Hepatocyte (in vitro differentiated cells): ENCODE measurements around the gene TPST1. TPM values are rescaled to one million over a fixed set of nuclear protein-coding genes. Genes with fewer than 3 reads are reported as not detected.

Experiments
- DNase-seq: peaks from one replicate; pipeline ENCODE4 v3.0.0-alpha.2; 2016; ENCODE audit warnings: low spot score
- H2AFZ ChIP-seq: fragments of 200-600 bp; sonication (generic); 2 replicates; pipeline ENCODE4 v1.6.0; 2016; ENCODE audit warnings: antibody characterized with exemption, mild to moderate bottlenecking
- H3K27ac ChIP-seq: fragments of 200-600 bp; sonication (generic); 2 replicates; pipeline ENCODE4 v1.5.1; 2016; ENCODE audit warnings: mild to moderate bottlenecking
- H3K27me3 ChIP-seq: fragments of 200-600 bp; sonication (generic); 2 replicates; pipeline ENCODE4 v1.6.1; 2016
- H3K36me3 ChIP-seq: fragments of 200-600 bp; sonication (generic); replicated peaks from 2 replicates; pipeline ENCODE4 v1.5.1; 2016; ENCODE audit warnings: low read depth; ENCODE audit not compliant: insufficient read depth
- H3K4me1 ChIP-seq: fragments of 200-600 bp; sonication (generic); 2 replicates; pipeline ENCODE4 v1.5.1; 2016; ENCODE audit warnings: mild to moderate bottlenecking, moderate library complexity; ENCODE audit not compliant: insufficient read depth
- H3K4me2 ChIP-seq: fragments of 200-600 bp; sonication (generic); 2 replicates; pipeline ENCODE4 v1.6.0; 2016
- H3K4me3 ChIP-seq: fragments of 200-600 bp; sonication (generic); 2 replicates; pipeline ENCODE4 v1.5.1; 2016; ENCODE audit warnings: mild to moderate bottlenecking
- H3K79me2 ChIP-seq: fragments of 200-600 bp; sonication (generic); 2 replicates; pipeline ENCODE4 v1.6.0; 2017; ENCODE audit warnings: mild to moderate bottlenecking
- H3K9me2 ChIP-seq: fragments of 200-600 bp; sonication (generic); replicated peaks from 2 replicates; pipeline ENCODE4 v1.6.0; 2017; ENCODE audit warnings: mild to moderate bottlenecking; ENCODE audit not compliant: insufficient read depth
- H3K9me3 ChIP-seq: fragments of 200-600 bp; sonication (generic); 2 replicates; pipeline ENCODE4 v1.5.1; 2016; ENCODE audit warnings: low read depth, mild to moderate bottlenecking
- H4K20me1 ChIP-seq: fragments of 200-600 bp; sonication (generic); 2 replicates; pipeline ENCODE4 v1.6.0; 2016; ENCODE audit warnings: mild to moderate bottlenecking; ENCODE audit not compliant: insufficient read depth, poor library complexity, severe bottlenecking
- EZH2 ChIP-seq: fragments of 200-600 bp; sonication (generic); IDR thresholded peaks from 2 replicates; pipeline ENCODE4 v1.6.1; 2016; ENCODE audit warnings: antibody characterized with exemption, mild to moderate bottlenecking, borderline replicate concordance
- EZH2phosphoT487 ChIP-seq: fragments of 200-600 bp; sonication (generic); IDR thresholded peaks from one replicate; pipeline ENCODE4 v1.6.1; 2018; ENCODE audit warnings: antibody characterized with exemption, mild to moderate bottlenecking, low read depth, moderate library complexity; ENCODE audit not compliant: unreplicated experiment, severe bottlenecking
- WGBS: methylation state at CpG from one replicate; pipeline ENCODE4 v1.1.6; 2016; ENCODE audit warnings: low lambda C conversion rate; ENCODE audit errors: missing lambda C conversion rate; 5-methylcytosine and 5-hydroxymethylcytosine counted together
- polyA plus RNA-seq: library from polyadenylated mRNA; unstranded; fragments of >200 nt; fragmentation: Nextera tagmentation; extraction: Ambion mirVana; gene quantifications from 2 replicates; pipeline ENCODE4 v1.2.1, GENCODE V29; 2016
- total RNA-seq: library from RNA; depleted of rRNA; stranded (reverse); fragments of >200 nt; gene quantifications from 2 replicates; pipeline ENCODE4 v1.2.3, GENCODE V29; 2014
- TF ChIP-seq, protein P1 (sequence below): fragments of 200-600 bp; sonication (generic); IDR thresholded peaks from 2 replicates; pipeline ENCODE4 v1.5.1; 2016; ENCODE audit warnings: antibody characterized with exemption, mild to moderate bottlenecking; ENCODE audit not compliant: poor library complexity

TPST1 gene
- total and polyA plus RNA-seq, 2 experiments from 2014 or later, result 85.2 to 91.2 TPM

DNA sequence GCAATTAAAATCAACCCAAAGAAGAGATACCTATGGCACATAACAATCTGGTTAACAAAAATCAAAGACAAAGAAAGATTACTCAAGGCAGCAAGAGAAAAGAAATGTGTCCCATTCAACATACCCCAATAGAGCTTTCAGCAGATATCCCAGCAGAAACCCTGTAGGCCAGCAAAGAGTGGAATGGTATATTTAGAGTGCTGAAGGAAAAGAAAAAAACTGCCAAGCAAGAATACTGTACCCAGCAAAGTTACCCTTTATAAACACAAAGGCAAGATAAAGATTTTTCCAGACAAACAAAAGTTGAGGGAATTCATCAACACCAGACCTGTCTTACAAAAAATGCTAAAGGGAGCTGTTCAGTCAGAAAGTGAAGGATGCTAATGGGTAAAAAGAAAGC is 131.6 kb downstream of the TPST1 start:
- TF ChIP-seq, protein P1, sequence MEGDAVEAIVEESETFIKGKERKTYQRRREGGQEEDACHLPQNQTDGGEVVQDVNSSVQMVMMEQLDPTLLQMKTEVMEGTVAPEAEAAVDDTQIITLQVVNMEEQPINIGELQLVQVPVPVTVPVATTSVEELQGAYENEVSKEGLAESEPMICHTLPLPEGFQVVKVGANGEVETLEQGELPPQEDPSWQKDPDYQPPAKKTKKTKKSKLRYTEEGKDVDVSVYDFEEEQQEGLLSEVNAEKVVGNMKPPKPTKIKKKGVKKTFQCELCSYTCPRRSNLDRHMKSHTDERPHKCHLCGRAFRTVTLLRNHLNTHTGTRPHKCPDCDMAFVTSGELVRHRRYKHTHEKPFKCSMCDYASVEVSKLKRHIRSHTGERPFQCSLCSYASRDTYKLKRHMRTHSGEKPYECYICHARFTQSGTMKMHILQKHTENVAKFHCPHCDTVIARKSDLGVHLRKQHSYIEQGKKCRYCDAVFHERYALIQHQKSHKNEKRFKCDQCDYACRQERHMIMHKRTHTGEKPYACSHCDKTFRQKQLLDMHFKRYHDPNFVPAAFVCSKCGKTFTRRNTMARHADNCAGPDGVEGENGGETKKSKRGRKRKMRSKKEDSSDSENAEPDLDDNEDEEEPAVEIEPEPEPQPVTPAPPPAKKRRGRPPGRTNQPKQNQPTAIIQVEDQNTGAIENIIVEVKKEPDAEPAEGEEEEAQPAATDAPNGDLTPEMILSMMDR, result no peak
- no peak for TF ChIP-seq EZH2phosphoT487
- no peak for TF ChIP-seq EZH2
- H4K20me1 ChIP-seq, result no peaks in the 10 kb centered on the region
- H3K4me3 ChIP-seq, result no peak overlapping the region
- H3K79me2 ChIP-seq, result peaks cover 27% of the 10 kb centered on the region
- H3K27me3 ChIP-seq, result no peaks in the 10 kb centered on the region
- H3K4me1 ChIP-seq, result peaks cover 15% of the 10 kb centered on the region
- no peak for DNase-seq
- peaks cover 10% of the 10 kb centered on the region for H3K9me3 ChIP-seq
- H3K27ac ChIP-seq, result no peak overlapping the region
- H2AFZ ChIP-seq, result no peak overlapping the region
- no peaks in the 10 kb centered on the region for H3K36me3 ChIP-seq
- H3K9me2 ChIP-seq, result no peaks in the 10 kb centered on the region
- H3K4me2 ChIP-seq, result no peak overlapping the region

- no peaks in the 10 kb centered on the region for H3K9me2 ChIP-seq
- no peak overlapping the region for H3K27ac ChIP-seq
- no peaks in the 10 kb centered on the region for H3K27me3 ChIP-seq
- no peak overlapping the region for H2AFZ ChIP-seq
- H3K4me2 ChIP-seq, result no peak overlapping the region
- 100% methylated on average over 1 of the region's 1 CpG for WGBS
- DNase-seq, result no peak
- TF ChIP-seq EZH2phosphoT487, result no peak
- no peak for TF ChIP-seq EZH2
- TF ChIP-seq, protein P1, result no peak
- peaks cover 13% of the 10 kb centered on the region for H3K79me2 ChIP-seq
- H3K4me3 ChIP-seq, result no peak overlapping the region
- no peaks in the 10 kb centered on the region for H3K36me3 ChIP-seq
- no peaks in the 10 kb centered on the region for H3K4me1 ChIP-seq
- H3K9me3 ChIP-seq, result peaks cover 10% of the 10 kb centered on the region
- H4K20me1 ChIP-seq, result no peaks in the 10 kb centered on the region
Observed at GRCh38 chr7:66339141-66339540, 134.0 kb downstream of the TPST1 start.

GRCh38 chr7:66344166-66344565 is 139.0 kb downstream of the TPST1 start:
- H3K27ac ChIP-seq, result no peak overlapping the region
- H3K9me2 ChIP-seq, result no peaks in the 10 kb centered on the region
- H3K9me3 ChIP-seq, result peaks cover 7% of the 10 kb centered on the region
- no peak overlapping the region for H2AFZ ChIP-seq
- H3K4me1 ChIP-seq, result peaks cover 4% of the 10 kb centered on the region
- no peaks in the 10 kb centered on the region for H3K36me3 ChIP-seq
- H3K27me3 ChIP-seq, result no peaks in the 10 kb centered on the region
- peaks cover 22% of the 10 kb centered on the region for H3K79me2 ChIP-seq
- no peaks in the 10 kb centered on the region for H4K20me1 ChIP-seq
- WGBS, result 100% methylated on average over 1 of the region's 1 CpG
- H3K4me2 ChIP-seq, result no peak overlapping the region
- no peak overlapping the region for H3K4me3 ChIP-seq
- no peak for DNase-seq
- no peak for TF ChIP-seq EZH2
- TF ChIP-seq, protein P1, result no peak
- TF ChIP-seq EZH2phosphoT487, result no peak

- H3K4me2 ChIP-seq, result peak overlapping the region; percentile 22
- H3K4me3 ChIP-seq, result no peak overlapping the region
- H3K9me3 ChIP-seq, result peaks cover 7% of the 10 kb centered on the region
- 54% methylated on average over 4 of the region's 4 CpGs for WGBS
- H3K36me3 ChIP-seq, result no peaks in the 10 kb centered on the region
- TF ChIP-seq, protein P1, result no peak
- TF ChIP-seq EZH2phosphoT487 (no peak), EZH2 (no peak)
- H3K27ac ChIP-seq, result peak overlapping the region; percentile 60
- peaks cover 49% of the 10 kb centered on the region for H3K79me2 ChIP-seq
- no peak for DNase-seq
- H3K27me3 ChIP-seq, result no peaks in the 10 kb centered on the region
- no peaks in the 10 kb centered on the region for H4K20me1 ChIP-seq
- no peak overlapping the region for H2AFZ ChIP-seq
- no peaks in the 10 kb centered on the region for H3K9me2 ChIP-seq
- peaks cover 8% of the 10 kb centered on the region for H3K4me1 ChIP-seq
Observed at GRCh38 chr7:66348531-66348930, 143.4 kb downstream of the TPST1 start.
